KOPT-K1 (cell line): Measurements from ENCODE around the gene MAP3K7.
"Not testable (repeated sequence)": the region's sequence is repeated elsewhere in the genome, so short reads cannot be mapped to it uniquely, and the experiment has no call there.

Source experiments
- H3K27ac ChIP-seq: fragments of 200-600 bp; sonication (generic); 2 replicates; pipeline ENCODE4 v1.5.1; 2016; ENCODE audit warnings: antibody characterized with exemption, mild to moderate bottlenecking, low read depth, low read length; ENCODE audit not compliant: poor library complexity, severe bottlenecking
- H3K36me3 ChIP-seq: fragments of 200-600 bp; sonication (generic); 2 replicates; pipeline ENCODE4 v1.5.1; 2017; ENCODE audit warnings: antibody characterized with exemption, mild to moderate bottlenecking, low read length, moderate library complexity; ENCODE audit not compliant: insufficient read depth
- H3K9me3 ChIP-seq: fragments of 200-600 bp; sonication (generic); 2 replicates; pipeline ENCODE4 v1.5.1; 2017; ENCODE audit warnings: antibody characterized with exemption, low read length, mild to moderate bottlenecking; ENCODE audit not compliant: insufficient read depth, poor library complexity, severe bottlenecking

The MAP3K7 gene

DNA sequence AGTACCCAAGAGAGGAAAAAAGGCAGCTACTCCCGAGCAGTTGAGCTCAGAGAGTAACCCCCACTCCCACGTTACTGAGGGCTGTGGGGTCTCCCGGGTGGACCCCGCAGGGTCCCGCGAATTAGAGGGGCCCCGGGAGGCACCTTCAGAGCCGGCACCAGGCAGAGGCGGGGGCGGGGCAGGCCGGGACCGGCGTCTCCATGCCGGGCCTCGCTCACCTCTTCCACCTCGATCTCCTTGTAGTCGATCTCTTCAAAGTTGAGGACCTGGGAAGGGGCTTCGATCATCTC, 381 bp downstream of the MAP3K7 start:
- H3K9me3 ChIP-seq: no peaks in the 10 kb centered on the region
- H3K36me3 ChIP-seq: no peaks in the 10 kb centered on the region
- H3K27ac ChIP-seq: peak overlapping the region; percentile 92

DNA sequence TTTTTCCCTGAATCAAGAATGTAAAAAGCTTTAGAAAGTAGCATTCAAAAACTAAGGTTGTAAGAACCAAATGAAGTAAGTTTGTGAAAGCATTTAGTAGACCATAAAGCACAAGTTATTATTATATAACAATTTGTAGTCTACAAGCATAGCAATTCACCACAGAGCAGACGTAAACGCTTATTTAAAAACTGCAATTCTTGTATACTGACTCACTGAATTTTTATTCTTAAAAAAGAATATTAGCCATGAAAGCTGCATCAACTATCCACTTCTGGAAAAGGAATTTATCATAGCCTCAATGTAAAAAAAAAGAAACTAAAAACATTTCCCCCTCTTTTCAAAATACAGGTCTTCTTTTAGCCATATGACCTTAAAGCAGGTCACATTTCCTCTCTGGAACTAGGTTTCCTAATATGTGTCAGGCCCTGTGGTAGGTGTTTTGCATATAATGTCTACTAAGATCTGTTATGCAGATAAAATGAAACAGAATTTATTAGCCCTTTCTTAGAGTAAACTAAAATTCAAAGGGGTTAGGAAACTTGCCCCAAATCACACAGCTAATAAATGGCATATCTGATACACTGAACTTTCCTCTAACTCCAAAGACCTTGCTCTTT, 2.1 kb downstream of the MAP3K7 start:
- Histone ChIP-seq H3K27ac (no peak overlapping the region), H3K36me3 (no peaks in the 10 kb centered on the region), H3K9me3 (no peaks in the 10 kb centered on the region)

DNA sequence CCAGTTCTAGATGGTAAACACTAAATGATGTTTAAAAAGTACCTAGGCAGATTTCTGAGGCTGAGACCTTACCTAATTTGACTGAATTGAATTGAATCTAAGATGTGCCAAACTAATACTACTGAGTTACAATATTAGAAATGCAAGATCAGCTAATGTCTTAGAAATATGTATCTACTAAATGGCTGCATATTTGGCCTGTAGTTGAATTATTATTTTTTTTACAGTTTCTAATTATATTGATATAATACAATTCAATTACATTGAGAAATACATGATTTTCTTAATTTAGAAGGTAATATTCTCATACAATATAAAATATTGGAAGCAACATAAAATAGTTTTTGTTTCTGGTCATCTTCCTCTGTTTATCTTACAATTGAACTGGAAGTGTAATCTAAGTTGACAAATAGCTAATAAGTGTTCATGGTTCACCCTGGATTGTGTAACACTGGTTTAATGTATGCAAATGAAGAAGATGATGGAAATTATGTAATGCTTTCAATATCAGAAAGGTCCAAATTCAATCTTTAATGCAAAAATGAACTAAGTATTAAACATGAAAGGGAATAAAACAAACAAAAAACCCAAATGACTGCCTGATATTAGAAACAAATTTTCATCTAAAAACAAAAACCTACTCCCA, 2.9 kb downstream of the MAP3K7 start:
- H3K36me3 ChIP-seq: no peaks in the 10 kb centered on the region
- no peak overlapping the region for H3K27ac ChIP-seq
- H3K9me3 ChIP-seq: no peaks in the 10 kb centered on the region

GRCh38 chr6:90583179-90583835, 3.6 kb downstream of the MAP3K7 start:
- H3K27ac ChIP-seq: no peak overlapping the region

GRCh38 chr6:90581146-90581545, 5.7 kb downstream of the MAP3K7 start:
- Histone ChIP-seq H3K36me3 (peaks cover 20% of the 10 kb centered on the region; the same call in 1 of the 2 replicates), H3K27ac (no peak overlapping the region), H3K9me3 (no peaks in the 10 kb centered on the region)

More at GRCh38 chr6:90583179-90583835, 3.6 kb downstream of the MAP3K7 start:
- Histone ChIP-seq H3K36me3 (peaks cover 2% of the 10 kb centered on the region; the same call in 1 of the 2 replicates), H3K9me3 (no peaks in the 10 kb centered on the region)

DNA sequence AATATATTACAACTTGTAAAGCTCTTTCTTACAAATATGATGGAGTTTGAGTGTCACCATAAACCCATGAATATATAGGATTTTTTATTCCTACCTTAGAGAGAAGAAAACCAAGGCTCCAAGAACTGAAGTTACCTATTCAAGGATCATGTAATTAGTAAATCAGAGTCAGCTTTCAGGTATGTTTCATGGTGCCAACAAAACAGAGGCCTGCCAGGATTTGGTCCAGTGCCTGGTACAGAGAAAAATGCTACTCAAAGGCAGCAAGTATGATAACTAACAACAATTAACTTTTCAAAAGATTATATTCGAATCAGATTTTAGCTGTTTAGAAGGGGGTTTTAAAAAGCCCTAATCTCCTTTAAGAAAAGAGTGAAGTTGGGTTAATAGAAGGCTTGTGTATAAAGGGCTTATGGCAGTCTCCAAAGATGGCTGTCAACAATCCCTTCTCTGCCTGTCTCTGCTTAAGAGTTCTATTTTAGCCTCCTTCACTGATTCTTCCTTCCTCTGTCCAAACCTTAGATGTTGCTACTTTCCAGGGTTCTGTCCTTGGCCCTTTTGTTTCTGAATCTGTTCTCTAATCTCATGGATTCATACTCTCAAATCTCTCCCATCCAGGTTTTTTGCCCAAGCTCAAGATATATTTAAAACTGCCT, 7.8 kb downstream of the MAP3K7 start:
- H3K9me3 ChIP-seq: no peaks in the 10 kb centered on the region
- no peak overlapping the region for H3K27ac ChIP-seq
- H3K36me3 ChIP-seq: peaks cover 34% of the 10 kb centered on the region

- Histone ChIP-seq H3K36me3 (peaks cover 52% of the 10 kb centered on the region), H3K27ac (no peak overlapping the region), H3K9me3 (no peaks in the 10 kb centered on the region)
Measured at GRCh38 chr6:90575267-90575666, 11.6 kb downstream of the MAP3K7 start.

DNA sequence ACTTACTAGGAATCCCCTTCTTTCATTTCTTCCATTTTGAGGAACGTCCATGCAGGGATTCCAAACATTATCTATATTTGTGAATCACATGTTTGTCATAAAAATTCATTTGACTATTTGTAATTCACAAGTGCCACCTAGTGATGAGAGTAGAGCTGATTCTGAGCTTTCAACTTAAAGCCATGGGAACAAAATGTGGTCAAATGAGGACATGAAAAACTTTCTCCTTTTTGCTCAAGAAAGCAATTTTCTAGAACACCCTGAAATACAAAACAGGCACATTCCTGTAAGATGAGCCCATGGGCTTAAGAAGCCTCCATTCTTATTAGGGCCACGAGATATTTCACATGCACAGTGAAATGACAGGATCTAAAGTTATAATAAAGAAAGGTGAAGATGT, 12.3 kb downstream of the MAP3K7 start:
- Histone ChIP-seq H3K27ac (no peak overlapping the region), H3K36me3 (peaks cover 57% of the 10 kb centered on the region)

GRCh38 chr6:90573624-90574023, 13.2 kb downstream of the MAP3K7 start:
- Histone ChIP-seq H3K36me3 (peaks cover 66% of the 10 kb centered on the region), H3K9me3 (no peaks in the 10 kb centered on the region), H3K27ac (no peak overlapping the region)

More for the DNA sequence above, 12.3 kb downstream of the MAP3K7 start:
- no peaks in the 10 kb centered on the region for H3K9me3 ChIP-seq

DNA sequence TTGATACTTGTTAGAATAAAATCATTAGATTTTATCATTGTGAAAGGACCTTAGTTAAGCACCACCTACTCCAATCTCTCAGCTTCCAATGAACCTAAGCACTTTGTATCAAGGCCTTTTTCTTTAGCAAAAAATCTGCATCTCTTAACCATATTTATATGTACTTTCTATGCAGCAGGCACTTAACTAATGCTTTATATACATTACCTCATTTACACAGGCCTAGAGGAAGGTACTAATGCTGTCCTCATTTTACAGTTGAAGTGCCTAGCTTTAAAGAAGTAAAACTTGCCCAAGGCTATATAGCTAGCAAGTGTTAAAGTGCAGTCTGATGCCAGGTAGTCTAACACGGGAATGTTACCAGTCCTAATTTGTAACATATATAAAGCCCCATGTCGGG, 14.0 kb downstream of the MAP3K7 start:
- peaks cover 67% of the 10 kb centered on the region for H3K36me3 ChIP-seq
- no peak overlapping the region for H3K27ac ChIP-seq
- H3K9me3 ChIP-seq: no peaks in the 10 kb centered on the region

- H3K27ac ChIP-seq: no peak overlapping the region
- no peaks in the 10 kb centered on the region for H3K9me3 ChIP-seq
- peaks cover 44% of the 10 kb centered on the region for H3K36me3 ChIP-seq
Measured at GRCh38 chr6:90569223-90569622, 17.6 kb downstream of the MAP3K7 start.

GRCh38 chr6:90567682-90568081, 19.2 kb downstream of the MAP3K7 start:
- not testable (repeated sequence) for H3K27ac ChIP-seq, H3K9me3 ChIP-seq
- H3K36me3 ChIP-seq: peaks cover 35% of the 10 kb centered on the region

DNA sequence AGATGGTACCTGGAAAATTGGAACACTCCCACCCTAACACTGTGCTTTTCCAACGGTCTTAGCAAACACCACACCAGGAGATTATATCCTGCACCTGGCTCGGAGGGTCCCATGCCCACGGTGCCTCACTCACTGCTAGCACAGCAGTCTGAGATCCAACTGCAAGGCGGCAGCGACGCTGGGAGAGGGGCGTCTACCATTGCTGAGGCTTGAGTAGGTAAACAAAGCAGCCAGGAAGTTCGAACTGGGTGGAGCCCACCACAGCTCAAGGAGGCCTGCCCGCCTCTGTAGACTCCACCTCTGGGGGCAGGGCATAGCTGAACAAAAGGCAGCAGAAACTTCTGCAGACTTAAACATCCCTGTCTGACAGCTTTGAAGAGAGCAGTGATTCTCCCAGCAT, 24.5 kb downstream of the MAP3K7 start:
- not testable (repeated sequence) for H3K27ac ChIP-seq, H3K9me3 ChIP-seq
- H3K36me3 ChIP-seq: peaks cover 40% of the 10 kb centered on the region

- no peak overlapping the region for H3K27ac ChIP-seq
- no peaks in the 10 kb centered on the region for H3K9me3 ChIP-seq
- peaks cover 64% of the 10 kb centered on the region for H3K36me3 ChIP-seq
Measured at GRCh38 chr6:90559931-90560330, 26.9 kb downstream of the MAP3K7 start.

DNA sequence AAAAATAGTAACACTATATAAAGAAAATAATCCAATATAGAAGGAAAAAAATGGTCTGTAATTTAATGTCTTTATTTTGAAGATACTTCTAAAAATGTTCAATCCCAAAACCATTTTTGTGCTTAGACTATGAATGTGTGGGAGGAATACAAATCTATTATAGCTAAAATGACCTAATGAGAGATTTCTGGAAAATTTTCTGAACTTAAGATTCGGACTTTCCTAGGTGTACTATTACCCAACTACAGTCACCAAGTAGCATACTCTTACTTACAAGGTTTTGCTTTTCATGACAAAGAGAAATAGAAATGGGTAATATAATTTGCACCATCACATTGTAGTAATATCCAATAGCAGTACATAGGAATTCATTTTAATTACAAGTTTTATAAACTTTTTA, 29.9 kb downstream of the MAP3K7 start:
- Histone ChIP-seq H3K9me3 (no peaks in the 10 kb centered on the region), H3K27ac (no peak overlapping the region), H3K36me3 (peaks cover 89% of the 10 kb centered on the region)
